ENCODE measurements around the gene GRAP2. TPM values are rescaled to one million over a fixed set of nuclear protein-coding genes. Genes with fewer than 3 reads are reported as not detected.
"Not testable (repeated sequence)": the region's sequence is repeated elsewhere in the genome, so short reads cannot be mapped to it uniquely, and the experiment has no call there.

GRAP2 gene
- polyA plus RNA-seq, 3 donors, result 0.95 to 1.5 (median 1.2) TPM

DNA sequence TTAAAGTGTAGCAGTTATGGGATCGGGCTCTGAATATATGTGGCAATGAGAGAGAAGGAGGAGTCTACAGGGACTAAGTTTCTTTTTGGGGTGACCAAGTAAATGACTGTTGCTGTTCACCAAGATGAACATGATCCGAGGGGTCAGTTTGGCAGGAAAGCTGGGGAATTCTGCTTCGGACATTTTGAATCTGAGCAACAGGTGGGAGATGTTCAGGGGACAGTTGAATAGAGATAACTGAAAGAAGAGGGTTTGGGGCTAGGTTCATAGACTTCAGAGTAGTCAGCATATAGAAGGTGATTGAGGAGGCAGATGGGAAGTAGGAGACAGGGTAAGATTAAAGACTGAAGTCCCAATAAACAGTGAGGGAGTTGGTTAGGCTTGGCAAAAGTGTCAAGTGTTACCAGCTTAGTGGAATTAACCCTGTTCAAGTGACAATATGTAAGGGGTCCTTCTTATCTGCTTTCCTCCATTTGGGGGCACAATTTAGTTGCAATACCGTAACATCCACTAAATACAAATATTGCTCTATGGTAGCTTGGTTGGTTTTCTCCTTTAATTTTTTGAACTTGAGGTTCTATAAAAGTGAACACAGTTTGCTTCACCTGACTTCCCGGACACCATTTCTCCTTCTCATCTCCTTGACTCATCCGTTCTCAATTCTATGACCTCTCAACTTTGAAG lies 4.4 kb upstream of the GRAP2 start:
- DNase-seq, result no peak

- no peak for DNase-seq
Observed at GRCh38 chr22:39897841-39898240, 3.0 kb upstream of the GRAP2 start.

- no peak for DNase-seq
Observed at GRCh38 chr22:39898997-39899396, 1.9 kb upstream of the GRAP2 start.

DNA sequence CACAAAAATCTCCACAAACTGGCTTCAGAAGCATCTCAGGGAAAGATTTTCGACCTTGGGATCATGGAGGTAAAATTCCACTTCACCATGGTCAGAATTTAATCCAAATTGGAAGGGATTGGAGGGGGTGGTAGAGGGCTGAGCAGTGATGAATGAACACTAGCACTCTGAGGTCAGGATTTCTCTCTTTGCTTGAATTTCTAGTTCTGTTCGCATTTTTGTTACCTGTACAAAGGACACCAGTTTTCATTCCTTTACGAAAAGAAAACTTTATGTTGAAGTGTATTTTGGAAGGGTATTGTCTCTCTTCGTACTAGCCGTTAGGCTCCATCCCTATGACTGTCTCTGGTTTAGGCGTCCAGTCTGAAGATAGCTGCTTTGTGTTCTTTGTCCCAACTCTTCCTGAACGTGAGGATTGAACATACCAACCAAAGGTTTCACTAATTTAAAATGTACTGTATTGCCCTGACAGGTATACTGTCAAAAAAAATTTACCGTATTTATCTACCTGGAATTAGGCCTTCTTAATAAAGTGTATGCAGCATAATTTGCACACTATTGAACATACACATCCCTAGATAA lies 772 bp downstream of the GRAP2 start:
- DNase-seq, result no peak

DNA sequence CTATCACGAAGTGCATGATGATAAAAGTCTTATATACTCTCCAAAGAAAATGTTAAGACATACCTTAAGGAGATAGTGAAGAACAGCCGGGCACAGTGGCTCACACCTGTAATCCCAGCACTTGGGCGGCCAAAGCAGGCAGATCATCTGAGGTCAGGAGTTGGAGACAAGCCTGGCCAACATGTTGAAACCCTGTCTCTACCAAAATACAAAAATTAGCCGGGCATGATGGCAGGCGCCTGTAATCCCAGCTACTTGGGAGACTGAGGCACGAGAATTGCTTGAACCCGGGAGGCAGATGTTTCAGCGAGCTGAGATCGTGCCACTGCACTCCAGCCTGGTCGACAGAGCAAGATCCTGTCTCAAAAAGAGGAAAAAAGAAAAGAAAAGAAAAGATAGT lies 3.1 kb downstream of the GRAP2 start:
- not testable (repeated sequence) for DNase-seq

DNA sequence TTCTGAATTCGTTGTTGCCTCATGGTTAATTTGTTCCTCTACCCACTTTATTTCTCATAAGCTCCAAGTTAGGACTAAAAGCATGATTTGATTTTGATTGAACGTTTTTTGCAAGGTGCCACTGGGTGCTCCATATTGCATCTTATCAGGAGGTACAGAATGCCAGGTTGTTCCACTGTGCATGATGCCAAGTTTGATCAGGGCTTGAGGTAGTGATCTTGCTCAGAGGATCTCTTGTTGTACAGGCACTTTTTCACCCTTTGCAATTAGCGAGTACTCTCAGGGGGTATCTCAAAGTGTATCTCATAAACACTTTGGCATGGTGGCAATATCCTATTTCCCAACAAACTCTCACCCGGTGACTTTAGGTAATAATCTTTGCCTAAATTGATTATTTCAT lies 4.0 kb downstream of the GRAP2 start:
- no peak for DNase-seq

GRCh38 chr22:39905687-39906086 lies 4.8 kb downstream of the GRAP2 start:
- DNase-seq, result no peak

DNA sequence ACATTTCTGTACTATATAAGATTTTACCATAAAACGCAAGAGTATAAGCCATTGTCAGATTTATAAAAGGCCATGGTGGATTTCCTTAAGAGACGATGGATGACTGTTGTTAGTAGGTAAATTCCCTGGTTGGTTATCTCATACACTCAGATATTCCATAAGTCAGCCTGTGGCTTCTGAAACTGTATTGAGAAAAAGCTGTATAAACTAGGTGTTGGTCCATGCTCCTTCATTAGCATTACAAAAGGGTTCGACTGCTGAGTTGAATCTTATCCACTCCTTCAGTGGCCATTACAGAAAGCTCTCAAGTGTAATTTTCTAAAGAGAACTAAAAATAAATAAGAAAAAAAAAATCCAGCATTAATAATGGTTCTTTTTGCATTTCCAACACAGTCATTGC lies 5.3 kb downstream of the GRAP2 start:
- DNase-seq, result no peak

- DNase-seq, result no peak
Observed at GRCh38 chr22:39907047-39907446, 6.2 kb downstream of the GRAP2 start.

GRCh38 chr22:39907605-39908097 lies 6.8 kb downstream of the GRAP2 start:
- DNase-seq, result no peak

GRCh38 chr22:39908136-39908535 lies 7.3 kb downstream of the GRAP2 start:
- no peak for DNase-seq

DNA sequence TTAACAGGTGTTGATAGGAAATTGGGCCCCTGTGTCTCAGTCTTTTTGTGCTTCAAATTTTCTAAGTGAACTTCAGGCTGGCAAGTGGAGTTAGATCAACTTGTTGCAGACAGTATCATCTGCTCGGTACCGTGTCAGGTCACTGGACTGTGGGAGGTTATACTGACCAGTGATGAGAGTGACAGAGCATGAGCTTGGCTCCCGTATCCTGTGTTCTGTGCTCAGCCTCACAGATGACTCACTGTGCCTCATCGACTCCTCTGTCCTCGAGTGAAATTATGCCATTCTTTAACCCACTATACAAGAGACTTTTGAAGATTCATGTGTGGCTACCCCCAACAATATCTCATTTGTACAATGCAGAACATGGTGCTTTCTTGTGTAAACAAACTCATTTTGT lies 7.9 kb downstream of the GRAP2 start:
- DNase-seq, result no peak

GRCh38 chr22:39910876-39911613 lies 10.2 kb downstream of the GRAP2 start:
- DNase-seq, result no peak

DNA sequence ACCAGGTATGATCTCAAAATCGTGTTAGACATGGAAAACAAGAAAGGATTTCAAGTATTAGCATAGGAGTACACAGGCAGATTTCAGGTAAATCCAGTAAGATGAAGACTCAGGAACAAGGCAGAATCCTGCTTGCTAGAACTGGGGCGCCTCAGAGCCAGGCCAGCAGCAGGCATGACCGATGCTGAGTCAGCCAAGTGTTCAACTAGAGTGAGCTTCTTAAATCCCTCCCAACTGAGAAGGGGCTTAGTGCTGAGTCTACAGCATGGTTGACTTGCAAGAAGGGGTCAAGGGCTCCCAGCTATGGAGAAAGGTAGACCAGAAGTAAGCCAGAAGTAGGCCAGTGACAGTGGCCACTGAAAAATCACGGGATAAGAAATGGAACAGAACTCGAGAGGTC lies 12.4 kb downstream of the GRAP2 start:
- DNase-seq, result no peak

GRCh38 chr22:39913886-39914285 lies 13.0 kb downstream of the GRAP2 start:
- DNase-seq, result no peak

- DNase-seq, result no peak
Observed at GRCh38 chr22:39914584-39914983, 13.7 kb downstream of the GRAP2 start.

GRCh38 chr22:39915295-39915726 lies 14.4 kb downstream of the GRAP2 start:
- no peak for DNase-seq

GRCh38 chr22:39916496-39916895 lies 15.6 kb downstream of the GRAP2 start:
- no peak for DNase-seq

DNA sequence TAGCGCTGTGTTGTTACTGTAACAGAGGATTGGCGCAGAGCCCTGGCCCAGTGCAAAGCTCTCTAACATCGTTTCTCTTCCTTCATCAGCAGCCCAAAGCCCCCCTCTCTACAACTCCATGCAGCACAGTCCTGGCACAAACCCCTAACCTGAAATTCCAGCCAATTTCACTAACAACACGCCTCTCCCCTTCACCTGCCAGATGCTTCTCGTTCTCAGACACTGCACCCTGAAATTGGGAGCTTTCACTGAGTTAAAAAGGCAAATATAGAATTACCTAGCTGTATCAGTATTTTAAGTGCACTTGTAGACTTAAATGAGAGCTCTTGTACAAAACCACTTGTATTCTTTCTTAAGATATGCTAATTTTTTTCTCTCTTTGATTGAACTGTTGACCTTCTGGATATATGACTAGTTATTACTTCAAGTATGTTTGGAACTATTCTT lies 16.3 kb downstream of the GRAP2 start:
- no peak for DNase-seq

DNA sequence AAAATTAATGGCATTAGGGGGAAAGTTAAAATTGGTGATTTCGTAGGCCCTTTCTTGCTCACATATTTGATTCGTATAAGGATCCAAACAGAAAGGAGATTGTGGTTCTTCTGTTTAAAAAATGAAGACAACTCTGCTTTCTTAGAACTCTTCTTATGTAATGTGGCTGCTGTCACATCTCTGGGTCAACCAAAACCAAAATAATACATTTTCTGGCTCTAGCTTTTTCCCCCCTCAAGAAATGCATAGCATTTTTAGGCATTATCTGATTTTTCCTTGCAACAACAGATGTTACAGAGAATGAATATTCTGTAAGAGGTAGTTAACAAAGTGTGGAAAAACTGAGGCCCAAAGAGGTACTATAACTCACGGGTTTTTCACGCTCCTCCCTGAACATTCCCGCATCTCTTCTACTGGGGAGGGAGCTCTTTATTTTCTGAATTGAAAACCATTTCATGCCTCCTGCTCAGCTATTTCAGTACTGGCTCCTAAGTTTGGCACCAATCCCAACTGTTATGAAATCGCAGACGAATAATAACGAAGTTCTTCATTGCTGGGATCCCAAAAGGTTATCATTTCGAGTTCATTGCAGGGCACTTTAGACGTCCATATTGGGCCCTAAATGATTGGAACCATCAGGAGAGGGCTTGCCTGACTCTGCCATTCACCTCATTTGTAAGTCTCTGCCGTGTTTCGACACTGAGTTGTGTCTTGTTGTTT lies 17.1 kb downstream of the GRAP2 start:
- no peak for DNase-seq

DNA sequence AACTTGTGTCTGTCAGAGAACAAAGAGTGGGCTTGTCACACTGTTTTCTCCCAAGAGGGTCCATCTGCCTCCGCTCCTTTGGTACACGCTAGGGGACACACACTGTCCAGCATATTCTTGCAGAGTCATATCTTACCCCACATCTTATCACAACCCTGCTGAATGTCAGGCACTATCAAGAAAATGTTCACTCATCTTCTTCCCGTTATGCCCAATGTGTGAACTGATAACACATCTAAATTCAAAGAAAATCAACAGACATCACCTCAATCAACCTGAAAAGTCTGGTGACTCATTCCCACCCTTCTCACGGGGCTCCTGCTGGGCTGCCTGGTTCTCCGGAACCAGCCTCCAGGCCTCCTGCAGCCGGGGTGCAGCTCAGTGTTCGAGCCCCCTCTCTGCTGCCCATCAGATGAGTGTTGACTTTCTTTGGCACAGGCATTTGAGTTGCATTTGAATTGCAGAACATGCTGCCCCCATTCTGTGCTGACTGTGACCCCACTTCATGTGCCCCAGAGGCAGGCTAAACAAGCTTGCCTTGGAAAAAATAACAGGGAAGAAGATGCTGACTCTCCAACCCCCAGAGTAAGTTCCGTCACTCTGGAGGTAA lies 19.4 kb downstream of the GRAP2 start:
- no peak for DNase-seq

DNA sequence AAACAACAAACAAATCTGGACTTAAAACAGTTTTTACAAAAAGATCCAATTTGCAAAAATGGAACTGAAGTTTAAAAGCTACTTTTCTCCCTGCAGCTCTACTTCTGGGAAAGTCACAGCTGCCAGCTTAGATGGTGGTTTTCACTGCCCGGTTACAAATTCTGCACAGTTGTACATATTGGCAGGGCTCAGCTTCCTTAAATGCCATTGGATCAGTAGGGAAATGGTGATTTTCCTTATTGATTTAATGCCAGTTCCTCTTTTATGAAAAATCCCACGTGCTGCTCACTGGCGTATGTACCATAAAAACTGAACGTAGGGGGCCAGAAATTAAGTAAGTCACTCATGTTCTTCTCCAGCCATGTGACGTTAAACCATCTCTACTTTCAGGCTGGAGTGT lies 22.8 kb downstream of the GRAP2 start:
- no peak for DNase-seq
